Activated CD8-positive, alpha-beta memory T cell treated with anti-CD3 and anti-CD28 coated beads, Interleukin-2, amount 50 U/mL, for 24 hours (primary cell): ENCODE data around the gene IGFL1.
"Not testable (repeated sequence)": the region's sequence is repeated elsewhere in the genome, so short reads cannot be mapped to it uniquely, and the experiment has no call there.

Source experiments
- DNase-seq: peaks from one replicate; pipeline ENCODE4 v3.0.0-alpha.2; 2020; ENCODE audit errors: extremely low read depth

The IGFL1 gene

GRCh38 chr19:46270521-46271256 is 41.1 kb downstream of the IGFL1 start:
- DNase-seq: no peak

DNA sequence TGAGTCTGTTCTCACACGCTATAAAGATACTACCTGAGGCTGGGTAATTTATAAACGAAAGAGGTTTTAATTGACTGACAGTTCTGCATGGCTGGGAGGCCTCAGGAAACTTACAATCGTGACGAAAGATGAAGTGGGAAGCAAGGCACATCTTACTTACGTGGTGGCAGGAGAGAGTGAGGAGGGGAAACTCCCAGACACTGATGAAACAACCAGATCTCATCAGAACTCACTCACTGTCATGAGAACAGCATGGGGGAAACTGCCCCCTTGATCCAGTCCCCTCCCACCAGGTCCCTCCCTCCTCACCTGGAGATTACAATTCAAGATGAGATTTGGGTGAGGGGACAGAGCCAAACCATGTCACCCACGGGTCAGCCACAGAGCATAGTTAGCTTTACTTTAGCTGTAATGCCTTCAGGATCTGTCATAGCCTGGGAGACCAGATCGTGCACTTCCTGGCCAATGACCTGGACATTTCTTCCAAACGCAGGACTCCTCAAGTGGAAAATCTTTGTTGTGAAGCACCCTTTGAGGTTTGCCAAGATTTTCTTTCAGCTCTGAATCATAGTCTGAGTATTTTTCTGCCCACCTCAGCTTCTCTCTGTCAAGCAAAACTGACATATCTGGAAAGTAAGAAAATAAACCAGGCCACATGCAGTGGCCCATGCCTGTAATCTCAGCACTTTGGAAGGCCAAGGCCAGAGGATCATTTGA is 42.1 kb downstream of the IGFL1 start:
- no peak for DNase-seq

- not testable (repeated sequence) for DNase-seq
Measured at GRCh38 chr19:46273931-46274330, 44.4 kb downstream of the IGFL1 start.

DNA sequence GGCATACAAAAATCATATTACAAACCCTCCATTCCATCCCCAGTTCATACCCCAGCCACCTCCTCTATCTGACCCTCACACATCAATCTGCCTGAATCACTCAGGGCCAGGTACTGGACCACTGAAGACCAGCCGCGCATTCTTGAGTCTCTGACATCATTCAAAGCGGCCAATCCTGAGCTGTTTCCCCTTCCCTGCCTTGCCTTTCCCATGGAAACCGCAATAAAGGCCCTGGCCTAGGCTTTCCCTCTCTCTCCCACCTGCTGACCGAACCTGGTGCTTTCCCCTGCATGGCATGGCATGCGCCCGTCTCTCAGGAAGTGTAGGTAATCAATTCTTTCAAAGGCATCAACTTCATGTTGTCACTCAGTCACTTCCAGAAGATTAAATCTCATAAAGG is 49.6 kb downstream of the IGFL1 start:
- DNase-seq: no peak
